ENCODE results near the gene GPC1.

GPC1 gene

GRCh38 chr2:240412975-240413812 is 22.3 kb upstream of the GPC1 start:
- Histone ChIP-seq H3K27me3 (replicated peaks; ENCODE audit: control insufficient read depth, insufficient read depth, low read length, poor library complexity, severe bottlenecking) (no peaks in the 10 kb centered on the region), H3K9me3 (ENCODE audit: control insufficient read depth, low read length) (no peaks in the 10 kb centered on the region), H3K36me3 (ENCODE audit: control insufficient read depth, insufficient read depth, low read length) (no peaks in the 10 kb centered on the region), H3K27ac (ENCODE audit: insufficient read depth, low read length, poor library complexity, severe bottlenecking) (no peak overlapping the region), H3K4me1 (ENCODE audit: control insufficient read depth, insufficient read depth, low read length, poor library complexity, severe bottlenecking) (no peaks in the 10 kb centered on the region), H3K4me3 (ENCODE audit: insufficient read depth, low read depth, low read length, poor library complexity, severe bottlenecking) (no peak overlapping the region)
- no peak for DNase-seq

DNA sequence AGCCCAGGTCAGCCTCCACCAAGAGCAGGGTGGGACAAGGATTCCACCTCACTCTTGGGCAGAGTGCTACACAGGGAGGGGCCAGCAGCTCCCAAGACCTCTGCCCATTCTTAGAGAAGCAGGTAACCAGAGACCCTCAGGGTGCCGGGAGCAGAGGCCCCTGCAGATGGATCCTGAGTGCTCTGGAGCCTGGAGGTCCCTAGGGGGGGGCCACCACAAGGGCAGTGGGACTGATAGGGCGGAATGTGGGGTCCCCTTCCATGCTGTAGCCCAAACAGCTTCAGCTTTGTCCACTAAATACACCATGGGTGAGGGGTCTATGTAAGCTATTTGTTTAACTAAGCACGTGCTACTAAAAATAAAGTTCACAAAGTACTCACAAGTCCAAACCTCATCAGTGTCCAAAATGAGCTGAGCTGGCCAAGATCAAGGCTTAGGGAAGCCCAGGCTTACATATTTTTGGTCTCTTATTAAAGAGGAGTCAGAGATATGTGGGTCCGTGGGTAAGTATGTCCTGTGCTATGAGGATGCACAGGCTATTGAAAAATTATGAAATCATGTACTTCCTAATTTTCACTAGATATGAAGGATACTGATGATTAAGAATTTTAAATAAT is 21.5 kb upstream of the GPC1 start:
- no peaks in the 10 kb centered on the region for H3K27me3 ChIP-seq (replicated peaks; ENCODE audit: control insufficient read depth, insufficient read depth, low read length, poor library complexity, severe bottlenecking)
- H3K4me3 ChIP-seq (ENCODE audit: insufficient read depth, low read depth, low read length, poor library complexity, severe bottlenecking) = no peak overlapping the region
- no peak overlapping the region for H3K27ac ChIP-seq (ENCODE audit: insufficient read depth, low read length, poor library complexity, severe bottlenecking)
- no peaks in the 10 kb centered on the region for H3K36me3 ChIP-seq (ENCODE audit: control insufficient read depth, insufficient read depth, low read length)
- H3K4me1 ChIP-seq (ENCODE audit: control insufficient read depth, insufficient read depth, low read length, poor library complexity, severe bottlenecking) = no peaks in the 10 kb centered on the region
- no peaks in the 10 kb centered on the region for H3K9me3 ChIP-seq (ENCODE audit: control insufficient read depth, low read length)
- no peak for DNase-seq

- no peak for DNase-seq
- Histone ChIP-seq H3K4me3 (ENCODE audit: insufficient read depth, low read depth, low read length, poor library complexity, severe bottlenecking) (no peak overlapping the region), H3K4me1 (ENCODE audit: control insufficient read depth, insufficient read depth, low read length, poor library complexity, severe bottlenecking) (no peaks in the 10 kb centered on the region), H3K9me3 (ENCODE audit: control insufficient read depth, low read length) (peaks cover 5% of the 10 kb centered on the region), H3K27me3 (replicated peaks; ENCODE audit: control insufficient read depth, insufficient read depth, low read length, poor library complexity, severe bottlenecking) (no peaks in the 10 kb centered on the region), H3K27ac (ENCODE audit: insufficient read depth, low read length, poor library complexity, severe bottlenecking) (no peak overlapping the region), H3K36me3 (ENCODE audit: control insufficient read depth, insufficient read depth, low read length) (no peaks in the 10 kb centered on the region)
These were observed 18.6 kb upstream of the GPC1 start for GRCh38 chr2:240416821-240417220.

DNA sequence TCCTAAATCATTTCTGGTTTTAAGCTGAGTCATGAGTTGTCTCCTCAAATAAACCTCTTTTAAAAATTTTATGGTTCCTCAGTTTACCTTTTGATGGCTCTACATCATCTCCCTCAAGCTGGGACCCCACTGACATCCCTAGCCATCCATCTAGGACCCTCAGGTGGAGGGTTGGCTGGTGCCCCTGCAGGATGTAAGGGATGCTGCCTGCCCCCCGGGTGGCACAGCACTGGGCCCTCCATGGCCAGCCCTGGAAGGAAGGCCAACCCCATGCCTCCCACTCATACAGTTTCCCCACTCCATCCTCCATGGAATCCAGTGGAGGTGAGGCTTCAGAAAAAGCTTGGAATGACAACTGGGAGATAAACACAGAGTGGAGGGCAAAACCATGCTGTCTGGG is 17.2 kb upstream of the GPC1 start:
- Histone ChIP-seq H3K9me3 (ENCODE audit: control insufficient read depth, low read length) (peaks cover 5% of the 10 kb centered on the region), H3K4me1 (ENCODE audit: control insufficient read depth, insufficient read depth, low read length, poor library complexity, severe bottlenecking) (no peaks in the 10 kb centered on the region), H3K36me3 (ENCODE audit: control insufficient read depth, insufficient read depth, low read length) (no peaks in the 10 kb centered on the region), H3K27me3 (replicated peaks; ENCODE audit: control insufficient read depth, insufficient read depth, low read length, poor library complexity, severe bottlenecking) (no peaks in the 10 kb centered on the region), H3K27ac (ENCODE audit: insufficient read depth, low read length, poor library complexity, severe bottlenecking) (no peak overlapping the region), H3K4me3 (ENCODE audit: insufficient read depth, low read depth, low read length, poor library complexity, severe bottlenecking) (no peak overlapping the region)
- no peak for DNase-seq

DNA sequence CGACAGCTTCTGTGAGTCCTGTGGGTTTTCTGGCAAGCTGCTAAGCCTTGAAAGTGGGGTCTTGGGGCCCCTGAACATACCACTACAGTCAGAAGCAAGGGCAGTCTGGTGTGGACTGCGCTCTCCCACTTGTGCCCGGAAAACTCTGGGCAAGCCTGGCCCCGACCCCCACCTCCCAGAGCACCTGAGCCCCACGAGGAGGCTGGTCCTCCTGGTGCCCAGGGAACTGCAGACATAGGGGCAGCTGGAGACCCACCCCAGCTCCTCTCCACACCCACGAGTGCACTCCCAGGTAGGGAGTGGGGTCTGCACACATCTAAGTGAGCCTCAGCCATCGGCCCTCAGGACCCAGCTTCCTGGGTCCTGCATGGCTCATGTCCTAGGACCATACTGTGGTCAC is 16.2 kb upstream of the GPC1 start:
- no peak for DNase-seq
- peaks cover 5% of the 10 kb centered on the region for H3K9me3 ChIP-seq (ENCODE audit: control insufficient read depth, low read length)
- H3K27me3 ChIP-seq (replicated peaks; ENCODE audit: control insufficient read depth, insufficient read depth, low read length, poor library complexity, severe bottlenecking) = no peaks in the 10 kb centered on the region
- H3K27ac ChIP-seq (ENCODE audit: insufficient read depth, low read length, poor library complexity, severe bottlenecking) = no peak overlapping the region
- no peak overlapping the region for H3K4me3 ChIP-seq (ENCODE audit: insufficient read depth, low read depth, low read length, poor library complexity, severe bottlenecking)
- no peaks in the 10 kb centered on the region for H3K36me3 ChIP-seq (ENCODE audit: control insufficient read depth, insufficient read depth, low read length)
- H3K4me1 ChIP-seq (ENCODE audit: control insufficient read depth, insufficient read depth, low read length, poor library complexity, severe bottlenecking) = no peaks in the 10 kb centered on the region

DNA sequence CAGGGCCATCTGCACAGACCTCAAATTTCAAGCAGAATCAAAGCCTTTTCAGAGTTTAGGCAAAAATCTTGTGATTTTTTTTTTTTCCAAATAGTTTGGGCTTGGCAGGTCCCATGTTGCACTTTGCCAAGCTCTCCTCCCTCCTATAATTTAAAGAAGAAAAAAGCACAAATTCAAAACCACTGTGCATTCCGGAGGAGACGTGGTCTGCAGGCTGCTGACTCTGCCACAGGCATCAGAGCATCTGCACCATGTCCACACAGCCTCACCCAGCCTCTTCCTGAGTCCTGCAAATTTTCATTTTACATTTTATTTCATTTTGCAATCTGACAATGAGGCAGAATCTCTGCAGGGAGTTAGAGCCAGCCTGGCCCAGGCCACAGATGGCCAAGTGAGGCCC is 15.7 kb upstream of the GPC1 start:
- no peaks in the 10 kb centered on the region for H3K36me3 ChIP-seq (ENCODE audit: control insufficient read depth, insufficient read depth, low read length)
- H3K4me1 ChIP-seq (ENCODE audit: control insufficient read depth, insufficient read depth, low read length, poor library complexity, severe bottlenecking) = no peaks in the 10 kb centered on the region
- DNase-seq = no peak
- no peak overlapping the region for H3K27ac ChIP-seq (ENCODE audit: insufficient read depth, low read length, poor library complexity, severe bottlenecking)
- H3K27me3 ChIP-seq (replicated peaks; ENCODE audit: control insufficient read depth, insufficient read depth, low read length, poor library complexity, severe bottlenecking) = no peaks in the 10 kb centered on the region
- H3K4me3 ChIP-seq (ENCODE audit: insufficient read depth, low read depth, low read length, poor library complexity, severe bottlenecking) = no peak overlapping the region
- peaks cover 5% of the 10 kb centered on the region for H3K9me3 ChIP-seq (ENCODE audit: control insufficient read depth, low read length)

DNA sequence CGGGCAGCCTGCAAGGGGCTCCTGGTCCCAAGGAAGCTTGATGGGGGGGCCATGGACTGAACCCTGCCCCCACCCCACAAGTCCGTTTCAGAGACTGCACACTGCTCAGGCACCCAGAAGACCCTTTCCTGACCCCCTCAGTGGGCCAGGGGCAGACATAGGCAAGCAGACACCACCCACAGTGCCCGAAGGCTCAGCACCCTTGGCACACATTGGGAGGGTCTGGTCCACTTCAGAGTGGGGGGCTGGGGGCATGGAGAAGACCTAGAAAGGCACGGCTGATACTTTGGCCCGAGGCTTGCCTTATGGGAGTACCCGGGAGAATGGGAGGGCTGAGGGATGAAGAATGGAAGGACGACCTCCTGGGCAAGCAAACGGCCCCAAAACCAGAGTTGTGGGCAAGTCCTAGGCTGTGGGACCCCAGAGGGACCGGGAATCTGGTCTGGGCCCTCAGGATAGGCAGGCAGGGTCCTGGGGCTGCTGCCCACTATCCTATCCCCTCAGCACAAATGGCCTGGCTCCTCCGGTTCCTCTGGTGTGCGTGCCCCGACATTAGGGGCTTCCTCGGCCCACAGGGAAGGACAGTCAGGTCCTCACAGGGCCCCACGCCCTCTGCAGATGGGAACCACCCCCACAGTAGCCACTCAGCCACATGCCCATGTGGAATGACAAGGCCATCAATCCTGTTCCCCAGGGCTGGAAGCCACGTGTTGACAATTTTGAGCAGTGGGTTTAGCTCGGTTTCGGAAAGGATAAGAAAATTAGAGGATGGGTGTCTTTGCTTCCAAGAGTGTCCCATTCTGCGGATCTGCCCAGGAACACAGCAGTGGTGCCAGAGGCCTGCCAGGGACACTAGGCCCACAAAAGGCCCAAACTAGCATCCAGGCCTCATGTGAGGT is 15.0 kb upstream of the GPC1 start:
- peaks cover 5% of the 10 kb centered on the region for H3K9me3 ChIP-seq (ENCODE audit: control insufficient read depth, low read length)
- H3K36me3 ChIP-seq (ENCODE audit: control insufficient read depth, insufficient read depth, low read length) = no peaks in the 10 kb centered on the region
- no peaks in the 10 kb centered on the region for H3K4me1 ChIP-seq (ENCODE audit: control insufficient read depth, insufficient read depth, low read length, poor library complexity, severe bottlenecking)
- H3K4me3 ChIP-seq (ENCODE audit: insufficient read depth, low read depth, low read length, poor library complexity, severe bottlenecking) = no peak overlapping the region
- no peaks in the 10 kb centered on the region for H3K27me3 ChIP-seq (replicated peaks; ENCODE audit: control insufficient read depth, insufficient read depth, low read length, poor library complexity, severe bottlenecking)
- DNase-seq = no peak
- no peak overlapping the region for H3K27ac ChIP-seq (ENCODE audit: insufficient read depth, low read length, poor library complexity, severe bottlenecking)

DNA sequence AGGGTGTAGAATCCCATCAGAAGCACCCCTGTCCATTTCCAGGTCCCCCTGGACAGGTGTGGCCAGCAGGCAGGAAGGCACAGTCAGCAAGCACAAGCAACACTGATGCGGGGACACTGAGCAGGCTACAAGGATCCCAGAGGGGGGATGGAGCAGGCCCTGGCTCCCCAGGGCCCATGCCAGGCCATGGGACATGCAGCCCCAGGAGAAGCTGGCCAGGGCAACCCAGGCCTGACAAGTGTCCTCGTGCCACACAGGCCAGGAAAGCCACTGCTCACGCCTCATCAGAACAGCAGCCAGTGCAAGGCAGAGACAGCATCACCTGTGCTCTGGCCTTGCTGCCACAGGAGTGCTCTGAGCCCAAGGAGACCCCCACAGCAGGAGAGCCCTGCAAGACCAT is 14.1 kb upstream of the GPC1 start:
- H3K4me1 ChIP-seq (ENCODE audit: control insufficient read depth, insufficient read depth, low read length, poor library complexity, severe bottlenecking) = no peaks in the 10 kb centered on the region
- no peak for DNase-seq
- H3K36me3 ChIP-seq (ENCODE audit: control insufficient read depth, insufficient read depth, low read length) = no peaks in the 10 kb centered on the region
- H3K9me3 ChIP-seq (ENCODE audit: control insufficient read depth, low read length) = peaks cover 5% of the 10 kb centered on the region
- no peak overlapping the region for H3K27ac ChIP-seq (ENCODE audit: insufficient read depth, low read length, poor library complexity, severe bottlenecking)
- H3K27me3 ChIP-seq (replicated peaks; ENCODE audit: control insufficient read depth, insufficient read depth, low read length, poor library complexity, severe bottlenecking) = no peaks in the 10 kb centered on the region
- no peak overlapping the region for H3K4me3 ChIP-seq (ENCODE audit: insufficient read depth, low read depth, low read length, poor library complexity, severe bottlenecking)

- peaks cover 5% of the 10 kb centered on the region for H3K9me3 ChIP-seq (ENCODE audit: control insufficient read depth, low read length)
- no peaks in the 10 kb centered on the region for H3K4me1 ChIP-seq (ENCODE audit: control insufficient read depth, insufficient read depth, low read length, poor library complexity, severe bottlenecking)
These were observed 12.7 kb upstream of the GPC1 start for GRCh38 chr2:240422658-240423329.

More at GRCh38 chr2:240422658-240423329, 12.7 kb upstream of the GPC1 start:
- Histone ChIP-seq H3K27me3 (replicated peaks; ENCODE audit: control insufficient read depth, insufficient read depth, low read length, poor library complexity, severe bottlenecking) (no peaks in the 10 kb centered on the region), H3K36me3 (ENCODE audit: control insufficient read depth, insufficient read depth, low read length) (no peaks in the 10 kb centered on the region), H3K27ac (ENCODE audit: insufficient read depth, low read length, poor library complexity, severe bottlenecking) (no peak overlapping the region), H3K4me3 (ENCODE audit: insufficient read depth, low read depth, low read length, poor library complexity, severe bottlenecking) (no peak overlapping the region)
- DNase-seq = no peak

Measured in effector memory CD4-positive, alpha-beta T cell (primary cell).